ENCODE measurements around the gene NAT16.

NAT16 gene

GRCh38 chr7:101218236-101219125 is 38.4 kb upstream of the NAT16 start:
- no peak for DNase-seq (ENCODE audit: low read depth in 1 of 2, low spot score in 1 of 2)
- Histone ChIP-seq H3K27ac (replicated peaks) (peak overlapping the region; percentile 79), H3K4me3 (replicated peaks; ENCODE audit: insufficient read depth, low read length) (peak overlapping the region; percentile 94), H3K27me3 (ENCODE audit: insufficient read depth, poor library complexity, severe bottlenecking) (no peaks in the 10 kb centered on the region)
- TF ChIP-seq CTCF (IDR thresholded peaks at IDR 0.05; ENCODE audit: insufficient read depth, low read length) (no peak), GABPA (IDR thresholded peaks at IDR 0.05; ENCODE audit: low read depth) (no peak), SPI1 (IDR thresholded peaks at IDR 0.05; ENCODE audit: borderline replicate concordance, low read depth) (no peak), POLR2AphosphoS5 (IDR thresholded peaks at IDR 0.05; ENCODE audit: low read depth) (no peak), REST (IDR thresholded peaks at IDR 0.05; ENCODE audit: insufficient replicate concordance, low read depth) (no peak)

- Histone ChIP-seq H3K4me3 (replicated peaks; ENCODE audit: insufficient read depth, low read length) (peak within 1 kb of the TSS; percentile 94), H3K27ac (replicated peaks) (peak within 1 kb of the TSS; percentile 79)
These were observed 37.5 kb upstream of the NAT16 start, which contains the start of the genes PLOD3 and ZNHIT1 for GRCh38 chr7:101217388-101218235. Gene PLOD3 (minus strand): TSS chr7:101217581. CDS start chr7:101217274, 307 bp downstream. Gene ZNHIT1 (plus strand): TSS chr7:101218165. CDS start chr7:101218196, 31 bp downstream.

More at GRCh38 chr7:101217388-101218235, 37.5 kb upstream of the NAT16 start, which contains the start of the genes PLOD3 and ZNHIT1:
- DNase-seq (ENCODE audit: low read depth in 1 of 2, low spot score in 1 of 2): peak; percentile 92 to 96
- no peaks in the 10 kb centered on the region for H3K27me3 ChIP-seq (ENCODE audit: insufficient read depth, poor library complexity, severe bottlenecking)
- TF ChIP-seq GABPA (IDR thresholded peaks at IDR 0.05; ENCODE audit: low read depth): peak; percentile 85
- 0 out of 2 replicates have a peak, but pooled peaks have one; percentile 15 for TF ChIP-seq SPI1 (IDR thresholded peaks at IDR 0.05; ENCODE audit: borderline replicate concordance, low read depth)
- no peak for TF ChIP-seq REST (IDR thresholded peaks at IDR 0.05; ENCODE audit: insufficient replicate concordance, low read depth)
- TF ChIP-seq CTCF (IDR thresholded peaks at IDR 0.05; ENCODE audit: insufficient read depth, low read length): no peak
- peak; percentile 31; the same call in 1 of the 2 replicates for TF ChIP-seq POLR2AphosphoS5 (IDR thresholded peaks at IDR 0.05; ENCODE audit: low read depth)
